SK-N-SH treated with all-trans-retinoic acid at 6 μM for 48 hours (cell line): ENCODE results near the gene CHFR.
"Not testable (repeated sequence)": the region's sequence is repeated elsewhere in the genome, so short reads cannot be mapped to it uniquely, and the experiment has no call there.

Source experiments
- ATAC-seq: fragments of 200-7000 bp; cut with Tn5 transposase; 3 replicates; pipeline ENCODE4 v1.9.1; 2020; ENCODE audit warnings: mild to moderate bottlenecking, moderate library complexity
- BACH2 ChIP-seq: fragments of 250-450 bp; sonication (Bioruptor Pico); IDR thresholded peaks from 2 replicates; pipeline ENCODE4 v1.9.0; 2021; ENCODE audit warnings: mild to moderate bottlenecking, borderline replicate concordance
- CREB5 ChIP-seq: fragments of 250-450 bp; sonication (Bioruptor Pico); IDR thresholded peaks from 2 replicates; pipeline ENCODE4 v1.5.1; 2020; ENCODE audit warnings: low read depth, mild to moderate bottlenecking, moderate library complexity
- CSDC2 ChIP-seq: fragments of 250-450 bp; sonication (Bioruptor Pico); IDR thresholded peaks from 2 replicates; pipeline ENCODE4 v1.5.0; 2020; ENCODE audit warnings: mild to moderate bottlenecking, moderate library complexity
- CSRNP3 ChIP-seq: fragments of 250-450 bp; sonication (Bioruptor Pico); IDR thresholded peaks from 2 replicates; pipeline ENCODE4 v1.5.1; 2021; ENCODE audit warnings: mild to moderate bottlenecking, moderate library complexity
- ESRRG ChIP-seq: fragments of 250-450 bp; sonication (Bioruptor Pico); IDR thresholded peaks from 2 replicates; pipeline ENCODE4 v1.6.1; 2021; ENCODE audit warnings: mild to moderate bottlenecking
- ISL1 ChIP-seq: fragments of 250-450 bp; sonication (Bioruptor Pico); IDR thresholded peaks from 2 replicates; pipeline ENCODE4 v2.1.2; 2022; ENCODE audit warnings: mild to moderate bottlenecking, moderate library complexity
- OSR1 ChIP-seq: fragments of 250-450 bp; sonication (Bioruptor Pico); IDR thresholded peaks from 2 replicates; pipeline ENCODE4 v1.8.0; 2022; ENCODE audit warnings: moderate library complexity, mild to moderate bottlenecking, inconsistent platforms
- PPARA ChIP-seq: fragments of 250-450 bp; sonication (Bioruptor Pico); IDR thresholded peaks from 2 replicates; pipeline ENCODE4 v1.5.0; 2020; ENCODE audit warnings: mild to moderate bottlenecking, borderline replicate concordance
- RARB ChIP-seq: fragments of 250-450 bp; sonication (Bioruptor Pico); IDR thresholded peaks from 2 replicates; pipeline ENCODE4 v1.8.0; 2021; ENCODE audit warnings: mild to moderate bottlenecking, moderate library complexity
- TCF4 ChIP-seq: fragments of 250-450 bp; sonication (Bioruptor Pico); IDR thresholded peaks from 2 replicates; pipeline ENCODE4 v1.8.0; 2021; ENCODE audit warnings: mild to moderate bottlenecking, moderate library complexity, borderline replicate concordance
- TOX ChIP-seq: fragments of 250-450 bp; sonication (Bioruptor Pico); IDR thresholded peaks from 2 replicates; pipeline ENCODE4 v1.8.0; 2021; ENCODE audit warnings: mild to moderate bottlenecking, moderate library complexity, borderline replicate concordance
- TSHZ2 ChIP-seq: fragments of 250-450 bp; sonication (Bioruptor Pico); IDR thresholded peaks from 2 replicates; pipeline ENCODE4 v1.5.0; 2020; ENCODE audit warnings: mild to moderate bottlenecking, moderate library complexity
- ZC3H10 ChIP-seq: fragments of 250-450 bp; sonication (Bioruptor Pico); IDR thresholded peaks from 2 replicates; pipeline ENCODE4 v1.5.1; 2021; ENCODE audit warnings: mild to moderate bottlenecking, moderate library complexity
- ZFP3 ChIP-seq: fragments of 250-450 bp; sonication (Bioruptor Pico); IDR thresholded peaks from 2 replicates; pipeline ENCODE4 v1.5.0; 2020; ENCODE audit warnings: mild to moderate bottlenecking, moderate library complexity
- ZFP30 ChIP-seq: fragments of 450-650 bp; formaldehyde crosslinking; IDR thresholded peaks from 2 replicates; pipeline ENCODE4 v1.5.0; 2022; ENCODE audit warnings: mild to moderate bottlenecking, moderate library complexity
- ZNF565 ChIP-seq: fragments of 450-650 bp; formaldehyde crosslinking; conservative IDR thresholded peaks from 2 replicates; pipeline ENCODE4 v1.5.0; 2020; ENCODE audit warnings: low read depth, mild to moderate bottlenecking, moderate library complexity
- ZNF70 ChIP-seq: fragments of 450-650 bp; formaldehyde crosslinking; IDR thresholded peaks from 2 replicates; pipeline ENCODE4 v1.5.0; 2020; ENCODE audit warnings: mild to moderate bottlenecking, moderate library complexity
- ZNF8 ChIP-seq: fragments of 450-650 bp; formaldehyde crosslinking; IDR thresholded peaks from 2 replicates; pipeline ENCODE4 v1.5.0; 2020; ENCODE audit warnings: mild to moderate bottlenecking, moderate library complexity
- TF ChIP-seq, protein P1 (sequence below): fragments of 250-450 bp; sonication (Bioruptor Pico); IDR thresholded peaks from 2 replicates; pipeline ENCODE4 v1.8.0; 2021; ENCODE audit warnings: low read depth, mild to moderate bottlenecking, moderate library complexity, borderline replicate concordance

Gene CHFR

DNA sequence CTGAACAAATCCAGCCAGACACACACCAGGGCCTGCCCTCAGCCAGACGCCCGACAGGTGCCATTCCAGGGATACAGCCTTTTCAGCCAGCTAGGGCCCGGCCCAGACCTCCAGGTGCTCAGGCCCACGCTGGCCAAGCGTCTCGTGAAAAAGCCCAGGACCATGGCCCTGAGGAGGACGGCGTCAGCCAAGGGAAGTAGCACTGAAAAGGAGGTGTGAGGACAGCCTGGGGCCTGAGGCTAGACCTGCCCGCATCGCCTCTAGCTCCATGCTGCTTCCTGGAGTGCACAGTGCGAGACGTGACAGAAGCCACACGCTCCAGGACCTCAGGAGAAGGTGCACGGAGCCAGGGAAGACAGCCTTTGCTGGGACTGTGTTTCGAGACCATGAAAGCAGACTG, 88.6 kb downstream of the CHFR start (continued):
- TF ChIP-seq CSRNP3 (CRISPR knock-in tag): no peak

- no peak for TF ChIP-seq ISL1
- no peak for TF ChIP-seq CREB5
- no peak for TF ChIP-seq RARB (CRISPR knock-in tag)
- TF ChIP-seq OSR1: no peak
- TF ChIP-seq TOX (CRISPR knock-in tag): no peak
- no peak for TF ChIP-seq ZFP3
- TF ChIP-seq ZNF8: no peak
- no peak for TF ChIP-seq BACH2 (CRISPR knock-in tag)
- TF ChIP-seq ZNF70 (CRISPR knock-in tag): no peak
- TF ChIP-seq TSHZ2 (CRISPR knock-in tag): no peak
- no peak for TF ChIP-seq TCF4 (CRISPR knock-in tag)
- TF ChIP-seq CSRNP3 (CRISPR knock-in tag): no peak
- no peak for TF ChIP-seq CSDC2 (CRISPR knock-in tag)
- TF ChIP-seq ESRRG: no peak
- TF ChIP-seq, protein P1, sequence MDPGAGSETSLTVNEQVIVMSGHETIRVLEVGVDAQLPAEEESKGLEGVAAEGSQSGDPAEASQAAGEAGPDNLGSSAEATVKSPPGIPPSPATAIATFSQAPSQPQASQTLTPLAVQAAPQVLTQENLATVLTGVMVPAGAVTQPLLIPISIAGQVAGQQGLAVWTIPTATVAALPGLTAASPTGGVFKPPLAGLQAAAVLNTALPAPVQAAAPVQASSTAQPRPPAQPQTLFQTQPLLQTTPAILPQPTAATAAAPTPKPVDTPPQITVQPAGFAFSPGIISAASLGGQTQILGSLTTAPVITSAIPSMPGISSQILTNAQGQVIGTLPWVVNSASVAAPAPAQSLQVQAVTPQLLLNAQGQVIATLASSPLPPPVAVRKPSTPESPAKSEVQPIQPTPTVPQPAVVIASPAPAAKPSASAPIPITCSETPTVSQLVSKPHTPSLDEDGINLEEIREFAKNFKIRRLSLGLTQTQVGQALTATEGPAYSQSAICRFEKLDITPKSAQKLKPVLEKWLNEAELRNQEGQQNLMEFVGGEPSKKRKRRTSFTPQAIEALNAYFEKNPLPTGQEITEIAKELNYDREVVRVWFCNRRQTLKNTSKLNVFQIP (CRISPR knock-in tag): no peak
- TF ChIP-seq PPARA (CRISPR knock-in tag): no peak
- no peak for TF ChIP-seq ZC3H10 (CRISPR knock-in tag)
- TF ChIP-seq ZNF565: no peak
- no peak for TF ChIP-seq ZFP30
- TF ChIP-seq, all 23 proteins: peak for 0
- no peak for ATAC-seq
Measured at GRCh38 chr12:132797820-132798570, 89.4 kb downstream of the CHFR start.

GRCh38 chr12:132795847-132796246, 91.6 kb downstream of the CHFR start:
- no peak for ATAC-seq
- TF ChIP-seq ZC3H10 (CRISPR knock-in tag) (no peak), CREB5 (no peak)

GRCh38 chr12:132791940-132792339, 95.5 kb downstream of the CHFR start:
- not testable (repeated sequence) for ATAC-seq
